Spinal cord (tissue), 10 donors: Measurements from ENCODE around the gene URM1. TPM values are rescaled to one million over a fixed set of nuclear protein-coding genes. Genes with fewer than 3 reads are reported as not detected.
"Not testable (repeated sequence)": the region's sequence is repeated elsewhere in the genome, so short reads cannot be mapped to it uniquely, and the experiment has no call there.

ENCODE experiments used
- DNase-seq, 6 donors: peaks; one replicate each; pipeline versions ENCODE4 v3.0.0 to v3.0.0-alpha.2; 2013 to 2015; ENCODE audit warnings: low spot score in 6 of 6, low read depth in 4 of 6
- H3K27ac ChIP-seq: one replicate; pipeline ENCODE4 v1.5.1; 2013; ENCODE audit warnings: low read depth, low read length, control low read depth
- H3K27me3 ChIP-seq: one replicate; pipeline ENCODE4 v1.6.1; 2013; ENCODE audit warnings: low read length; ENCODE audit not compliant: control insufficient read depth, insufficient read depth
- H3K36me3 ChIP-seq: one replicate; pipeline ENCODE4 v1.6.1; 2013; ENCODE audit warnings: low read length; ENCODE audit not compliant: control insufficient read depth, insufficient read depth
- H3K4me1 ChIP-seq: one replicate; pipeline ENCODE4 v1.6.1; 2013; ENCODE audit warnings: low read length; ENCODE audit not compliant: control insufficient read depth, insufficient read depth
- H3K4me3 ChIP-seq: one replicate; pipeline ENCODE4 v1.5.1; 2013; ENCODE audit warnings: low read depth, low read length, control low read depth
- H3K9me3 ChIP-seq: one replicate; pipeline ENCODE4 v1.6.1; 2013; ENCODE audit warnings: low read length; ENCODE audit not compliant: control insufficient read depth, insufficient read depth
- WGBS: methylation state at CpG from one replicate; pipeline ENCODE4 v1.1.5; 2013; ENCODE audit warnings: missing lambda C conversion rate; ENCODE audit not compliant: insufficient coverage; 5-methylcytosine and 5-hydroxymethylcytosine counted together
- polyA plus RNA-seq, 2 donors: library from polyadenylated mRNA; unstranded; fragments of 120-200 nt; gene quantifications; one replicate each; pipeline ENCODE4 v1.2.1, GENCODE V29; 2013; ENCODE audit not compliant: insufficient read length in 2 of 2
- total RNA-seq, 2 donors: library from RNA; depleted of rRNA in 1 of 2; stranded (reverse); fragments of 120-200 nt in 1 of 2; fragments of >200 nt in 1 of 2; gene quantifications; one replicate each; pipeline versions ENCODE4 v1.2.3 to v1.2.4, GENCODE V29; 2013 to 2014
- donor health status: healthy.

The URM1 gene
- total and polyA plus RNA-seq, 4 donors: 28.4 to 80.6 (median 63.3) TPM

GRCh38 chr9:128335161-128335560 is 36.0 kb upstream of the URM1 start:
- no peak overlapping the region for H3K27ac ChIP-seq
- H3K4me3 ChIP-seq: no peak overlapping the region
- no peaks in the 10 kb centered on the region for H3K9me3 ChIP-seq
- peaks cover 48% of the 10 kb centered on the region for H3K36me3 ChIP-seq
- H3K27me3 ChIP-seq: no peaks in the 10 kb centered on the region
- no peak for DNase-seq
- 67% methylated on average over 1 of the region's 7 CpGs for WGBS
- H3K4me1 ChIP-seq: peaks cover 3% of the 10 kb centered on the region

- Histone ChIP-seq H3K4me1 (peaks cover 5% of the 10 kb centered on the region), H3K9me3 (no peaks in the 10 kb centered on the region), H3K27me3 (no peaks in the 10 kb centered on the region), H3K36me3 (peaks cover 43% of the 10 kb centered on the region), H3K27ac (no peak overlapping the region), H3K4me3 (no peak overlapping the region)
- DNase-seq: no peak
- 82% methylated on average over 2 of the region's 2 CpGs for WGBS
Measured at GRCh38 chr9:128335914-128336313, 35.3 kb upstream of the URM1 start.

GRCh38 chr9:128337936-128338335 is 33.2 kb upstream of the URM1 start:
- Histone ChIP-seq H3K4me3 (no peak overlapping the region), H3K27me3 (no peaks in the 10 kb centered on the region), H3K9me3 (no peaks in the 10 kb centered on the region), H3K4me1 (peaks cover 13% of the 10 kb centered on the region), H3K27ac (no peak overlapping the region), H3K36me3 (peaks cover 28% of the 10 kb centered on the region)
- no peak for DNase-seq
- WGBS: 85% methylated on average over 3 of the region's 7 CpGs

GRCh38 chr9:128338852-128339614 is 32.1 kb upstream of the URM1 start:
- H3K4me1 ChIP-seq: peaks cover 13% of the 10 kb centered on the region
- H3K27me3 ChIP-seq, H3K9me3 ChIP-seq, DNase-seq, H3K27ac ChIP-seq, H3K4me3 ChIP-seq: not testable (repeated sequence)
- peaks cover 28% of the 10 kb centered on the region for H3K36me3 ChIP-seq
- 91% methylated on average over 4 of the region's 15 CpGs for WGBS

- peak in 4 of 6 donors; percentile 58 to 92 (median 77) for DNase-seq
- Histone ChIP-seq H3K36me3 (peaks cover 30% of the 10 kb centered on the region), H3K27ac (peak within 1 kb of the TSS; percentile 15), H3K4me1 (peaks cover 13% of the 10 kb centered on the region), H3K27me3 (no peaks in the 10 kb centered on the region), H3K4me3 (peak within 1 kb of the TSS; percentile 81), H3K9me3 (no peaks in the 10 kb centered on the region)
- 7% methylated on average over 75 of the region's 75 CpGs for WGBS
Measured at GRCh38 chr9:128339761-128340690, 31.1 kb upstream of the URM1 start, which contains the start of gene SLC27A4. Gene SLC27A4, plus strand, starts transcription at chr9:128340527. Its CDS starts 2,606 bp downstream, at chr9:128343133.

GRCh38 chr9:128340691-128341434 is 30.3 kb upstream of the URM1 start:
- 0% methylated on average over 42 of the region's 48 CpGs for WGBS

GRCh38 chr9:128341435-128341849 is 29.7 kb upstream of the URM1 start:
- WGBS: 20% methylated on average over 6 of the region's 13 CpGs
- peaks cover 37% of the 10 kb centered on the region for H3K36me3 ChIP-seq
- no peak overlapping the region for H3K27ac ChIP-seq
- H3K27me3 ChIP-seq: no peaks in the 10 kb centered on the region
- peak overlapping the region; percentile 65 for H3K4me3 ChIP-seq
- H3K9me3 ChIP-seq: no peaks in the 10 kb centered on the region
- peaks cover 13% of the 10 kb centered on the region for H3K4me1 ChIP-seq
- DNase-seq: peak in 2 of 6 donors; percentile 54 to 74

More at GRCh38 chr9:128340691-128341434, 30.3 kb upstream of the URM1 start:
- no peak overlapping the region for H3K27ac ChIP-seq
- peaks cover 13% of the 10 kb centered on the region for H3K4me1 ChIP-seq
- H3K27me3 ChIP-seq: no peaks in the 10 kb centered on the region
- H3K36me3 ChIP-seq: peaks cover 34% of the 10 kb centered on the region
- peak in 1 of 6 donors; percentile 9 for DNase-seq
- H3K9me3 ChIP-seq: no peaks in the 10 kb centered on the region
- H3K4me3 ChIP-seq: peak overlapping the region; percentile 65

- WGBS: 97% methylated on average over 8 of the region's 8 CpGs
Measured at GRCh38 chr9:128342971-128343680, 28.0 kb upstream of the URM1 start.

More at GRCh38 chr9:128342971-128343680, 28.0 kb upstream of the URM1 start:
- Histone ChIP-seq H3K27me3 (no peaks in the 10 kb centered on the region), H3K4me3 (no peak overlapping the region), H3K27ac (no peak overlapping the region), H3K4me1 (peaks cover 13% of the 10 kb centered on the region), H3K36me3 (peaks cover 54% of the 10 kb centered on the region), H3K9me3 (no peaks in the 10 kb centered on the region)
- DNase-seq: no peak
